ENCODE measurements around the gene BOD1L1.
A peak's percentile ranks its signal among the peaks of the same experiment; 100 is the strongest.

The BOD1L1 gene

DNA sequence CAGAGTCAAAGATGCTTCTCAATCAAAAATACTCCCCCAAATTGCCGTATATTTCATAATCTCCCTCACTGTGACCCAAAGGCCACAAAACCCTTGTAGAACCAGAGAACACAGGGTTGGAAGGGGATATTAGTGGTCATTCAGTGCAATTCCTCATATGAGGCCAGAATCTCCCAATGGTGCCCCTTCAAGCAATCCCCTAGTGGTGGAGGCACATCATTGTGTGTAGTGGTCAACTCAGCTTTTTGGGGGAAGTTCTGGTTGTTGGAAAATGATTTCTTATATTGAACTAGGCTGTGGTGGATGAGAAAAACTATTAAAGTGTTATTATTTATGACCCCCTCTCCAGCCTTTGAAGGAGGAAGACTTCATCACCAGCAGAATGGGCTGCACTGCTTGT lies 17.6 kb upstream of the BOD1L1 start:
- H3K36me3 ChIP-seq (replicated peaks): no peaks in the 10 kb centered on the region
- H3K4me3 ChIP-seq (ENCODE audit: low read depth, low read length): no peak overlapping the region
- H3K27me3 ChIP-seq (replicated peaks): no peaks in the 10 kb centered on the region
- no peak for DNase-seq
- TF ChIP-seq, protein P1, sequence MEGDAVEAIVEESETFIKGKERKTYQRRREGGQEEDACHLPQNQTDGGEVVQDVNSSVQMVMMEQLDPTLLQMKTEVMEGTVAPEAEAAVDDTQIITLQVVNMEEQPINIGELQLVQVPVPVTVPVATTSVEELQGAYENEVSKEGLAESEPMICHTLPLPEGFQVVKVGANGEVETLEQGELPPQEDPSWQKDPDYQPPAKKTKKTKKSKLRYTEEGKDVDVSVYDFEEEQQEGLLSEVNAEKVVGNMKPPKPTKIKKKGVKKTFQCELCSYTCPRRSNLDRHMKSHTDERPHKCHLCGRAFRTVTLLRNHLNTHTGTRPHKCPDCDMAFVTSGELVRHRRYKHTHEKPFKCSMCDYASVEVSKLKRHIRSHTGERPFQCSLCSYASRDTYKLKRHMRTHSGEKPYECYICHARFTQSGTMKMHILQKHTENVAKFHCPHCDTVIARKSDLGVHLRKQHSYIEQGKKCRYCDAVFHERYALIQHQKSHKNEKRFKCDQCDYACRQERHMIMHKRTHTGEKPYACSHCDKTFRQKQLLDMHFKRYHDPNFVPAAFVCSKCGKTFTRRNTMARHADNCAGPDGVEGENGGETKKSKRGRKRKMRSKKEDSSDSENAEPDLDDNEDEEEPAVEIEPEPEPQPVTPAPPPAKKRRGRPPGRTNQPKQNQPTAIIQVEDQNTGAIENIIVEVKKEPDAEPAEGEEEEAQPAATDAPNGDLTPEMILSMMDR (IDR thresholded peaks at IDR 0.05; ENCODE audit: low read depth, low read length, missing control alignments): peak; percentile 37
- no peak overlapping the region for H3K27ac ChIP-seq
- in situ Hi-C loops (cut with HindIII; ENCODE audit: low pct_ligation_motif_present, low sequenced_read_pairs): no loop called here

DNA sequence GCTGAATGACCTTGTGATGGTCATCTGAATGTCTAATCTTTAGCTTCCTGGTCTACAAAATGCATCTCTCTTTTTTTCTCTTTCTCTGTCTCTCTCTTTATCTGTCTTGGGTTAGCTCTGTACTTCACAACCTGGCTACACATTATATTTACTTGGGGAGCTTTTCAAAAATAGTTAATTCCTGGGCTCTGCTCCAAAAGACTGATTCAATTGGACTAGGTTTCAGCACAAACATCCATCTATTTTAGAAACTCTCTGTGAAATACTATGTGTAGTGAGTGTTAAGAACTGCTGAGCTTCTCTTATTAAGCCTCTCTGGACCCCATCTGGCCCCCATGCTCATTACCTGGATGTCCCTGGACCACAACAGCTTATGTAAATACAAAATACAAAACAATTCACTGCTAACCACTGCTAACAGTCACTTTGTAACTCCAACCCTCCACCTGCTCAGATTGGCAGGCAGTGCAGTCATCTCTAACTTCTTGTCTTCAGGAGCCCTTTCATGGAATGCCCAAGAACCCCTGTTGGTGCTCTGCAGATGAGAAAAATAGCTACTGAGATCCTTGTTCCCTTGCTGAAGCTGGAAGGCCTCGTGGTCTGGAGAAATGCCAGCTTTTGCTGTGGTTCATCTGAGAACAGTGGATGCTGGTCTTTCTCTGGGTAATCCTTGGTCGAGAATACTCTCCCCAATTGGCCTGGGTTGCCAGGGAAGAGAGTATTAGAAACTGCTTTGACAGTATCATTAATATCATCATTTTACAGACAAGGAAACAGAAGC lies 14.8 kb upstream of the BOD1L1 start:
- in situ Hi-C loops (cut with HindIII; ENCODE audit: low pct_ligation_motif_present, low sequenced_read_pairs): no loop called here
- TF ChIP-seq, protein P1 (IDR thresholded peaks at IDR 0.05; ENCODE audit: low read depth, low read length, missing control alignments): no peak
- no peaks in the 10 kb centered on the region for H3K27me3 ChIP-seq (replicated peaks)
- peak; percentile 48 for DNase-seq
- no peak overlapping the region for H3K4me3 ChIP-seq (ENCODE audit: low read depth, low read length)
- H3K36me3 ChIP-seq (replicated peaks): no peaks in the 10 kb centered on the region
- H3K27ac ChIP-seq: no peak overlapping the region

GRCh38 chr4:13641084-13641483 lies 13.6 kb upstream of the BOD1L1 start:
- in situ Hi-C loops (cut with HindIII; ENCODE audit: low pct_ligation_motif_present, low sequenced_read_pairs): no loop called here
- no peaks in the 10 kb centered on the region for H3K36me3 ChIP-seq (replicated peaks)
- no peak overlapping the region for H3K27ac ChIP-seq
- H3K27me3 ChIP-seq (replicated peaks): no peaks in the 10 kb centered on the region
- DNase-seq: no peak
- H3K4me3 ChIP-seq (ENCODE audit: low read depth, low read length): no peak overlapping the region
- TF ChIP-seq, protein P1 (IDR thresholded peaks at IDR 0.05; ENCODE audit: low read depth, low read length, missing control alignments): no peak

DNA sequence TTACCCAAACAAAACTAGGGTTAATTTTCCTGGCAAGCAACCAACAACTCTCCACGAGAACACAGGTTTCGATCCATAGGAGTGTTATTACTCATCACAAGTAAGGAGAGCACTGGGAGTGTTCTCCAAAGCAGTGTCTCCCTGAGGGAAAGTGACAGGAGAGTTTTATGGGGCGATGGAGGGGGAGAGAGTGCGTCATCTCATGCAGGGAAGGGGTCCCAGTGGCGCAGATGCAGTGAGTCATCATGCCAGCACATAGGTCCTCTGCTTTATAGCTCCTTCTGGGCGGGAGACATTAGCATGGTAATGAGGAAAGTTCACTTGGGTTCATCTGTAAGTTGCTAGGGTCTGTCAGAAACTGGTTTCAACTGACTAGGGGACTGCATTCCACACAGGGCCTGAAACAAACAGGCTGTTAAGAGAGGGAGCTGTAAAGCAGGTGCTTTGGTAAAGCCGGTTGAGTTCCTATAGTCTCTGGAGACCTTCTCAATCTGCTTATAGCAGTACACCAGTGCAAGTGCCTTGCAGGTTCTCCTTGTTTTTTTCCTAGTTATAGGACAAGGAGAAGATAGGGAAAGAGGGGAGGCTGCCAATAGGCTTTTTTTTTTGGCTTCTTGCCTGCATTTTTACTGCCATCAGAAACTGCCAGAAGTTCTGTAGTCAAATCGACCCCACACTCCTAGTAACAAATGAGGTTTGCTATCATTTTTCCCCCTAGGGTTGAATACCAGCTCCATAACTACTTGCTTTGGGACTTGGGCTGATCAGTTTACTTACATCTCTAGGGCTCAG lies 12.8 kb upstream of the BOD1L1 start:
- peak; percentile 49 for DNase-seq
- H3K27me3 ChIP-seq (replicated peaks): no peaks in the 10 kb centered on the region
- in situ Hi-C loops (cut with HindIII; ENCODE audit: low pct_ligation_motif_present, low sequenced_read_pairs): no loop called here
- H3K36me3 ChIP-seq (replicated peaks): no peaks in the 10 kb centered on the region
- no peak overlapping the region for H3K4me3 ChIP-seq (ENCODE audit: low read depth, low read length)
- no peak overlapping the region for H3K27ac ChIP-seq
- TF ChIP-seq, protein P1 (IDR thresholded peaks at IDR 0.05; ENCODE audit: low read depth, low read length, missing control alignments): no peak

GRCh38 chr4:13635286-13635799 lies 7.8 kb upstream of the BOD1L1 start:
- DNase-seq: no peak
- Histone ChIP-seq H3K27me3 (replicated peaks) (no peaks in the 10 kb centered on the region), H3K36me3 (replicated peaks) (no peaks in the 10 kb centered on the region), H3K4me3 (ENCODE audit: low read depth, low read length) (no peak overlapping the region), H3K27ac (no peak overlapping the region)
- TF ChIP-seq, protein P1 (IDR thresholded peaks at IDR 0.05; ENCODE audit: low read depth, low read length, missing control alignments): no peak
- in situ Hi-C loops (cut with HindIII; ENCODE audit: low pct_ligation_motif_present, low sequenced_read_pairs): no loop called here
